Measurements from ENCODE around the gene TSC22D1.

The TSC22D1 gene

GRCh38 chr13:44474122-44474910 is 101.8 kb downstream of the TSC22D1 start:
- no peak for TF ChIP-seq Cebpa-rat (IDR thresholded peaks at IDR 0.05)
- H3K4me3 ChIP-seq: no peak overlapping the region

GRCh38 chr13:44471686-44472085 is 104.4 kb downstream of the TSC22D1 start:
- Histone ChIP-seq H3K9ac (no peak overlapping the region), H3K27me3 (no peaks in the 10 kb centered on the region), H3K4me1 (peaks cover 0 to 9% (median 3%) of the 10 kb centered on the region in 10 experiments; a peak in 5 of 20 replicates), H3K4me3 (no peak overlapping the region), H3K4me2 (no peak overlapping the region), H3K9me3 (replicated peaks in 1 of 11) (no peaks in the 10 kb centered on the region), H3K36me3 (no peaks in the 10 kb centered on the region), H3K27ac (no peak overlapping the region), H4K20me1 (peaks cover 0 to 16% (median 0%) of the 10 kb centered on the region in 11 experiments; a peak in 2 of 22 replicates)
- no peak for TF ChIP-seq Cebpa-rat (IDR thresholded peaks at IDR 0.05)

More at GRCh38 chr13:44474122-44474910, 101.8 kb downstream of the TSC22D1 start:
- no peak overlapping the region for H3K9ac ChIP-seq
- H3K27ac ChIP-seq: no peak overlapping the region
- no peak overlapping the region for H3K4me2 ChIP-seq
- no peaks in the 10 kb centered on the region for H3K36me3 ChIP-seq
- H3K9me3 ChIP-seq (replicated peaks in 1 of 11): no peaks in the 10 kb centered on the region
- H3K27me3 ChIP-seq: no peaks in the 10 kb centered on the region
- no peaks in the 10 kb centered on the region for H3K4me1 ChIP-seq
- H4K20me1 ChIP-seq: peaks cover 0 to 16% (median 0%) of the 10 kb centered on the region in 11 experiments; a peak in 2 of 22 replicates

- H3K4me3 ChIP-seq: no peak overlapping the region
- H3K27ac ChIP-seq: no peak overlapping the region
- H3K9me3 ChIP-seq (replicated peaks in 1 of 11): no peaks in the 10 kb centered on the region
- H3K9ac ChIP-seq: no peak overlapping the region
- no peak for TF ChIP-seq Cebpa-rat (IDR thresholded peaks at IDR 0.05)
- H3K4me2 ChIP-seq: no peak overlapping the region
- no peaks in the 10 kb centered on the region for H3K27me3 ChIP-seq
- no peaks in the 10 kb centered on the region for H3K36me3 ChIP-seq
- peaks cover 0 to 16% (median 0%) of the 10 kb centered on the region in 11 experiments; a peak in 2 of 22 replicates for H4K20me1 ChIP-seq
- H3K4me1 ChIP-seq: peaks cover 0 to 9% (median 3%) of the 10 kb centered on the region in 10 experiments; a peak in 5 of 20 replicates
These were observed 105.2 kb downstream of the TSC22D1 start for GRCh38 chr13:44470638-44471562.

- no peak for TF ChIP-seq Cebpa-rat (IDR thresholded peaks at IDR 0.05)
- H3K9ac ChIP-seq: no peak overlapping the region
- H4K20me1 ChIP-seq: peaks cover 0 to 20% (median 0%) of the 10 kb centered on the region in 11 experiments; a peak in 2 of 22 replicates
- no peaks in the 10 kb centered on the region for H3K9me3 ChIP-seq (replicated peaks in 1 of 11)
- peaks cover 0 to 9% (median 3%) of the 10 kb centered on the region in 10 experiments; a peak in 5 of 20 replicates for H3K4me1 ChIP-seq
- no peaks in the 10 kb centered on the region for H3K27me3 ChIP-seq
- no peak overlapping the region for H3K27ac ChIP-seq
- H3K4me3 ChIP-seq: no peak overlapping the region
- H3K36me3 ChIP-seq: no peaks in the 10 kb centered on the region
- no peak overlapping the region for H3K4me2 ChIP-seq
These were observed 107.3 kb downstream of the TSC22D1 start for GRCh38 chr13:44468874-44469273.

GRCh38 chr13:44465318-44465717 is 110.8 kb downstream of the TSC22D1 start:
- H3K27ac ChIP-seq: no peak overlapping the region
- peaks cover 0 to 5% (median 3%) of the 10 kb centered on the region in 11 experiments; a peak in 10 of 22 replicates for H3K9me3 ChIP-seq (replicated peaks in 1 of 11)
- peaks cover 0 to 9% (median 3%) of the 10 kb centered on the region in 10 experiments; a peak in 5 of 20 replicates for H3K4me1 ChIP-seq
- H3K9ac ChIP-seq: no peak overlapping the region
- H3K4me2 ChIP-seq: no peak overlapping the region
- H3K27me3 ChIP-seq: no peaks in the 10 kb centered on the region
- no peak for TF ChIP-seq Cebpa-rat (IDR thresholded peaks at IDR 0.05)
- H3K4me3 ChIP-seq: no peak overlapping the region
- peaks cover 0 to 11% (median 0%) of the 10 kb centered on the region in 11 experiments; a peak in 2 of 22 replicates for H4K20me1 ChIP-seq
- peaks cover 0 to 3% (median 0%) of the 10 kb centered on the region in 11 experiments; a peak in 2 of 22 replicates for H3K36me3 ChIP-seq

GRCh38 chr13:44464471-44464870 is 111.7 kb downstream of the TSC22D1 start:
- H3K9me3 ChIP-seq (replicated peaks in 1 of 11): peaks cover 6 to 13% (median 12%) of the 10 kb centered on the region in 11 experiments
- H3K9ac ChIP-seq: no peak overlapping the region
- H3K4me1 ChIP-seq: peaks cover 0 to 9% (median 3%) of the 10 kb centered on the region in 10 experiments; a peak in 5 of 20 replicates
- H3K4me2 ChIP-seq: no peak overlapping the region
- H4K20me1 ChIP-seq: peaks cover 0 to 4% (median 0%) of the 10 kb centered on the region in 11 experiments; a peak in 2 of 22 replicates
- H3K27me3 ChIP-seq: no peaks in the 10 kb centered on the region
- no peak overlapping the region for H3K27ac ChIP-seq
- H3K4me3 ChIP-seq: no peak overlapping the region
- TF ChIP-seq Cebpa-rat (IDR thresholded peaks at IDR 0.05): no peak
- peaks cover 4 to 11% (median 6%) of the 10 kb centered on the region in 11 experiments; a peak in 21 of 22 replicates for H3K36me3 ChIP-seq

- Histone ChIP-seq H3K9me3 (replicated peaks in 1 of 11) (peaks cover 14 to 20% (median 19%) of the 10 kb centered on the region in 11 experiments), H3K4me2 (no peak overlapping the region), H3K9ac (no peak overlapping the region), H4K20me1 (peaks cover 0 to 4% (median 0%) of the 10 kb centered on the region in 11 experiments; a peak in 2 of 22 replicates), H3K27ac (no peak overlapping the region), H3K36me3 (peaks cover 10 to 18% (median 13%) of the 10 kb centered on the region in 11 experiments; a peak in 21 of 22 replicates), H3K4me1 (peaks cover 0 to 9% (median 3%) of the 10 kb centered on the region in 10 experiments; a peak in 5 of 20 replicates), H3K27me3 (no peaks in the 10 kb centered on the region), H3K4me3 (no peak overlapping the region)
- no peak for TF ChIP-seq Cebpa-rat (IDR thresholded peaks at IDR 0.05)
These were observed 112.4 kb downstream of the TSC22D1 start for GRCh38 chr13:44463759-44464158.

- H3K4me1 ChIP-seq: no peaks in the 10 kb centered on the region
- peaks cover 29 to 45% (median 42%) of the 10 kb centered on the region in 11 experiments for H3K9me3 ChIP-seq (replicated peaks in 1 of 11)
- H3K4me3 ChIP-seq: no peak overlapping the region; a peak in 1 of 20 replicates
- no peak overlapping the region for H3K9ac ChIP-seq
- H3K27me3 ChIP-seq: no peaks in the 10 kb centered on the region
- no peaks in the 10 kb centered on the region; a peak in 1 of 22 replicates for H4K20me1 ChIP-seq
- no peak overlapping the region for H3K4me2 ChIP-seq
- TF ChIP-seq Cebpa-rat (IDR thresholded peaks at IDR 0.05): no peak
- H3K27ac ChIP-seq: no peak overlapping the region
- peaks cover 17 to 32% (median 23%) of the 10 kb centered on the region in 11 experiments for H3K36me3 ChIP-seq
These were observed 116.5 kb downstream of the TSC22D1 start for GRCh38 chr13:44459674-44460073.

All from BLaER1 treated with 17β-estradiol and CSF1 and Interleukin-3, amounts not matched to agents 10 nM and 100 nM (cell line).